K562 (cell line): Measurements from ENCODE around the gene VSIG10L. TPM values are rescaled to one million over a fixed set of nuclear protein-coding genes. Genes with fewer than 3 reads are reported as not detected.

ENCODE experiments used
- ATAC-seq: fragments of 200-7000 bp; cut with Tn5 transposase; 3 replicates; pipeline ENCODE4 v1.9.1; 2020; ENCODE audit warnings: moderate library complexity
- BruUV-seq: library from RNA; stranded (reverse); fragments of 400-500 nt; replicated peaks from 2 replicates; lab custom pipeline; 2021; lab: Mats Ljungman, UMichigan
- CTCF ChIA-PET: fragments of 300-600 bp; formaldehyde crosslinking; extraction: SDS; loops from one replicate; lab custom pipeline; 2021; ENCODE audit warnings: low intra/inter-chr PET ratio; lab: Yijun Ruan, JAX
- POLR2A ChIA-PET: fragments of 300-600, 350-650 bp; sonication (Branson Sonifier 250); formaldehyde crosslinking; extraction: SDS; loops from one replicate; lab custom pipeline; 2021; ENCODE audit warnings: antibody characterized with exemption, inconsistent platforms; lab: Yijun Ruan, JAX
- DNase-seq, 4 experiments: peaks; one replicate each; pipeline versions ENCODE4 v3.0.0 to v3.0.0-alpha.2; 2011 to 2018; ENCODE audit warnings: low spot score in 3 of 4, mixed read lengths in 3 of 4; ENCODE audit errors: extremely low read depth in 1 of 4
- FAIRE-seq: peaks from 2 replicates; lab custom pipeline; 2011; peaks lifted over from hg19 to GRCh38; lab: Jason Lieb, UNC
- H2AFZ ChIP-seq: 2 replicates; pipeline ENCODE4 v1.6.0; 2011; ENCODE audit warnings: low read depth, low read length, control low read depth, inconsistent platforms
- H3K27ac ChIP-seq: fragments of 200-600 bp; 3 replicates; pipeline ENCODE4 v1.8.0; 2011; ENCODE audit warnings: low read depth, mild to moderate bottlenecking, control low read depth, inconsistent platforms, low read length, moderate library complexity, mixed read lengths; ENCODE audit errors: extremely low read depth
- H3K27me3 ChIP-seq, 2 experiments: fragments of 300-600 bp in 1 of 2; 2 replicates in 1 of 2; 3 replicates in 1 of 2; pipeline versions ENCODE4 v1.6.0 to v1.8.0; 2011; ENCODE audit warnings: inconsistent platforms in 2 of 2, low read length in 2 of 2, mild to moderate bottlenecking in 1 of 2, mixed read lengths in 1 of 2, moderate library complexity in 1 of 2; ENCODE audit not compliant: control insufficient read depth in 2 of 2, insufficient read depth in 2 of 2
- H3K36me3 ChIP-seq: fragments of 300-600 bp; 3 replicates; pipeline ENCODE4 v1.8.0; 2011; ENCODE audit warnings: mild to moderate bottlenecking, low read length, inconsistent platforms; ENCODE audit not compliant: control insufficient read depth, insufficient read depth
- H3K4me1 ChIP-seq, 2 experiments: fragments of 200-600 bp in 1 of 2; replicated peaks in 1 of 2; 2 replicates in 1 of 2; 3 replicates in 1 of 2; pipeline versions ENCODE4 v1.5.1 to v1.8.0; 2011; ENCODE audit warnings: inconsistent platforms in 2 of 2, low read length in 2 of 2, mild to moderate bottlenecking in 1 of 2, mixed read lengths in 1 of 2, moderate library complexity in 1 of 2; ENCODE audit not compliant: control insufficient read depth in 2 of 2, insufficient read depth in 2 of 2
- H3K4me2 ChIP-seq: 2 replicates; pipeline ENCODE4 v1.6.1; 2011; ENCODE audit warnings: low read length, control low read depth, inconsistent platforms, mixed read lengths; ENCODE audit not compliant: insufficient read depth
- H3K4me3 ChIP-seq: fragments of 200-600 bp; sonication (generic), shearing (Covaris generic); 2 replicates; pipeline ENCODE4 v1.5.1; 2016; ENCODE audit warnings: control low read depth, inconsistent platforms
- H3K79me2 ChIP-seq: fragments of 200-600 bp; 3 replicates; pipeline ENCODE4 v1.8.0; 2011; ENCODE audit warnings: low read length, inconsistent platforms; ENCODE audit not compliant: control insufficient read depth, insufficient read depth
- H3K9ac ChIP-seq, 2 experiments: 2 replicates each; pipeline versions ENCODE4 v1.6.0 to v1.6.1; 2011; ENCODE audit warnings: low read depth in 2 of 2, low read length in 2 of 2, control low read depth in 1 of 2, inconsistent platforms in 1 of 2, mild to moderate bottlenecking in 1 of 2, mixed read lengths in 1 of 2; ENCODE audit not compliant: insufficient read depth in 1 of 2
- H3K9me1 ChIP-seq: one replicate; pipeline ENCODE4 v1.6.0; 2011; ENCODE audit warnings: inconsistent platforms, mild to moderate bottlenecking, low read length, moderate library complexity; ENCODE audit not compliant: control insufficient read depth, insufficient read depth
- H3K9me3 ChIP-seq: replicated peaks from 2 replicates; pipeline ENCODE4 v1.5.1; 2011; ENCODE audit warnings: low read depth, low read length, inconsistent platforms; ENCODE audit not compliant: control insufficient read depth, insufficient read depth
- H4K20me1 ChIP-seq: replicated peaks from 2 replicates; pipeline ENCODE4 v1.6.1; 2011; ENCODE audit warnings: low read length, inconsistent platforms, mixed read lengths; ENCODE audit not compliant: control insufficient read depth, insufficient read depth
- EHMT2 ChIP-seq: fragments of 450-650 bp; IDR thresholded peaks from 2 replicates; pipeline ENCODE4 v1.6.1; 2018; ENCODE audit warnings: antibody characterized with exemption
- RAD51 ChIP-seq: fragments of 450-650 bp; IDR thresholded peaks from 2 replicates; pipeline ENCODE4 v1.7.1; 2016; ENCODE audit warnings: low read depth, mild to moderate bottlenecking, borderline replicate concordance
- SP1 ChIP-seq: sonication (generic); formaldehyde crosslinking; IDR thresholded peaks from 2 replicates; pipeline ENCODE4 v1.8.1; 2022; ENCODE audit warnings: mild to moderate bottlenecking, missing genetic modification reagents
- U2AF1 ChIP-seq: fragments of 200-400 bp; formaldehyde crosslinking; optimal IDR thresholded peaks from 2 replicates; pipeline ENCODE3; 2017; ENCODE audit warnings: mild to moderate bottlenecking, low read depth, low read length, moderate library complexity
- USF2 ChIP-seq: sonication (generic); formaldehyde crosslinking; IDR thresholded peaks from 2 replicates; pipeline ENCODE4 v1.5.0; 2020; ENCODE audit warnings: missing genetic modification reagents
- ZNF644 ChIP-seq: fragments of 200-800 bp; sonication (Bioruptor generic); IDR thresholded peaks from 2 replicates; pipeline ENCODE4 v1.6.1; 2016; ENCODE audit warnings: low read depth, missing genetic modification characterization, missing compliant biosample characterization
- WGBS: fragments of 100-300 bp; shearing (Covaris generic); methylation state at CpG from one replicate; pipeline ENCODE4 v1.1.6; 2016; ENCODE audit warnings: low coverage, mixed read lengths; ENCODE audit not compliant: insufficient coverage; ENCODE audit errors: missing lambda C conversion rate; 5-methylcytosine and 5-hydroxymethylcytosine counted together
- in situ Hi-C: fragments of 300-500 bp; cut with MboI; formaldehyde crosslinking; loops from 4 replicates; pipeline ENCODE4 v1.15.0; 2018; ENCODE audit warnings: inconsistent platforms, mixed read lengths
- intact Hi-C: fragments of 100-400 bp; cut with micrococcal nuclease; formaldehyde crosslinking; loops from 2 replicates; pipeline ENCODE4 v1.14.2; 2022
- polyA plus RNA-seq, 8 experiments: library from polyadenylated mRNA; depleted of rRNA in 4 of 8; stranded (reverse) in 5 of 8; unstranded in 3 of 8; fragments of >200 nt; fragmentation: Nextera tagmentation in 2 of 8; fragmentation: Illumina TruSeq in 1 of 8; extraction: Ambion mirVana in 2 of 8; extraction: Trizol in 1 of 8; gene quantifications; 2 replicates each; pipeline versions ENCODE4 v1.2.1 to v1.2.3, GENCODE V29; 2011 to 2014; ENCODE audit warnings: inconsistent platforms in 1 of 8, missing spikeins in 1 of 8
- total RNA-seq, 7 experiments: library from RNA; depleted of rRNA in 6 of 7; stranded (reverse); fragments of >200 nt in 6 of 7; fragmentation: Illumina TruSeq in 2 of 7; extraction: Trizol in 2 of 7; gene quantifications; 2 replicates each; pipeline versions ENCODE4 v1.2.1 to v1.2.3, GENCODE V29; 2011 to 2021; ENCODE audit warnings: low replicate concordance in 1 of 7
- TF ChIP-seq, protein P1 (sequence below): sonication (generic); formaldehyde crosslinking; IDR thresholded peaks from 2 replicates; pipeline ENCODE4 v1.9.0; 2022; ENCODE audit warnings: mild to moderate bottlenecking, missing genetic modification reagents

The VSIG10L gene
- total and polyA plus RNA-seq, 9 of the 15 experiments (the other 6 are each of a cell fraction or from before 2014, with no cell fraction given) = 1.1 to 7.6 (median 2.2) TPM

DNA sequence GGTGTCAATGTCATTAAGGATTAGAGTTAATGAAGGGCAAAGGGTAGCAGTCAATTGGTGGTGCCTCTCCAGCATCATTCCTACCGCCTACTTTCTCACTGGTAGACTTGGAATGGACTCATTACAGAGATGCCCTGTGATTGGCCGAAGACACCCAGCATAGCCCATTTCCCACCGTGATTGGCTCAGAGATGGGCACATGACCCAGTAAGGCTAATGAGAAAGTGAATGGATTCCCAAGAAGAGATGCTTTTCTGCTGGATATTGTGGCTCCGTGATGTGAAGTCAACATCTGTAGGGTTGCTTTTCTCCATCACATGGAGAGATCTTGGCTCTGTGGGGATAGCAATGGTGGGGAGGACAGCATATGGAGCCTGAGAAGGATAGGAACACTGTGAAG is 11.6 kb downstream of the VSIG10L start:
- no peak for FAIRE-seq
- CTCF ChIA-PET = no interaction called here
- no peaks in the 10 kb centered on the region for H3K36me3 ChIP-seq
- DNase-seq = no peak
- TF ChIP-seq RAD51 (peak; percentile 32; the same call in 1 of the 2 replicates), USF2 (CRISPR knock-in tag) (peak; percentile 57), ZNF644 (tag) (no peak), U2AF1 (no peak), EHMT2 (no peak), SP1 (CRISPR knock-in tag) (no peak)
- TF ChIP-seq, protein P1, sequence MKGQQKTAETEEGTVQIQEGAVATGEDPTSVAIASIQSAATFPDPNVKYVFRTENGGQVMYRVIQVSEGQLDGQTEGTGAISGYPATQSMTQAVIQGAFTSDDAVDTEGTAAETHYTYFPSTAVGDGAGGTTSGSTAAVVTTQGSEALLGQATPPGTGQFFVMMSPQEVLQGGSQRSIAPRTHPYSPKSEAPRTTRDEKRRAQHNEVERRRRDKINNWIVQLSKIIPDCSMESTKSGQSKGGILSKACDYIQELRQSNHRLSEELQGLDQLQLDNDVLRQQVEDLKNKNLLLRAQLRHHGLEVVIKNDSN (CRISPR knock-in tag) = peak; percentile 66
- no peak overlapping the region for H3K4me3 ChIP-seq
- H3K79me2 ChIP-seq = no peaks in the 10 kb centered on the region
- BruUV-seq = no TSS peak
- no peaks in the 10 kb centered on the region for H3K9me1 ChIP-seq
- no peak overlapping the region for H3K9ac ChIP-seq
- no peaks in the 10 kb centered on the region for H4K20me1 ChIP-seq
- in situ Hi-C loops = no loop called here
- 94% methylated on average over 4 of the region's 4 CpGs for WGBS
- no peak overlapping the region for H3K4me2 ChIP-seq
- POLR2A ChIA-PET = no interaction called here
- no peaks in the 10 kb centered on the region for H3K9me3 ChIP-seq
- peaks cover 4 to 20% of the 10 kb centered on the region in 2 experiments; a peak in 3 of 5 replicates for H3K4me1 ChIP-seq
- H2AFZ ChIP-seq = no peak overlapping the region
- intact Hi-C loops = no loop called here
- peaks cover 8% of the 10 kb centered on the region in 2 experiments for H3K27me3 ChIP-seq
- no peak overlapping the region for H3K27ac ChIP-seq
- no peak for ATAC-seq
